Esophagus muscularis mucosa (tissue), 4 donors: Measurements from ENCODE around the gene CD300LG. TPM values are rescaled to one million over a fixed set of nuclear protein-coding genes. Genes with fewer than 3 reads are reported as not detected.

Experiments used
- DNase-seq: peaks from one replicate; pipeline ENCODE4 v3.0.0-alpha.2; 2017; ENCODE audit errors: extremely low spot score
- H3K27ac ChIP-seq, 4 donors: fragments of 200-600 bp; sonication (generic); replicated peaks in 1 of 4; 1 replicate in 3 of 4; 2 replicates in 1 of 4; pipeline ENCODE4 v1.5.1; 2016 to 2019; ENCODE audit warnings: mild to moderate bottlenecking in 1 of 4
- H3K27me3 ChIP-seq, 4 donors: fragments of 200-600 bp; sonication (generic); one replicate each; pipeline versions ENCODE4 v1.5.1 to v1.6.0; 2016 to 2019
- H3K36me3 ChIP-seq, 4 donors: fragments of 200-600 bp; sonication (generic); one replicate each; pipeline ENCODE4 v1.5.1; 2016 to 2019
- H3K4me1 ChIP-seq, 4 donors: fragments of 200-600 bp; sonication (generic); one replicate each; pipeline ENCODE4 v1.5.1; 2016 to 2019
- H3K4me3 ChIP-seq, 4 donors: fragments of 200-600 bp; sonication (generic); 1 replicate in 2 of 4; 2 replicates in 2 of 4; pipeline ENCODE4 v1.5.1; 2016 to 2019; ENCODE audit warnings: mild to moderate bottlenecking in 4 of 4, moderate library complexity in 1 of 4
- H3K9me3 ChIP-seq, 4 donors: fragments of 200-600 bp; sonication (generic); 1 replicate in 3 of 4; 2 replicates in 1 of 4; pipeline ENCODE4 v1.5.1; 2016 to 2019
- CTCF ChIP-seq, 3 experiments: fragments of 200-600 bp in 2 of 3; fragments of 450-650 bp in 1 of 3; sonication (generic) in 2 of 3; IDR thresholded peaks; one replicate each; pipeline ENCODE4 v1.5.1; 2017 to 2019; ENCODE audit warnings: antibody characterized with exemption in 3 of 3, mild to moderate bottlenecking in 2 of 3, moderate library complexity in 1 of 3
- EP300 ChIP-seq: sonication (generic); formaldehyde crosslinking; IDR thresholded peaks from one replicate; pipeline ENCODE4 v1.6.1; 2017; ENCODE audit warnings: antibody characterized with exemption
- POLR2A ChIP-seq: fragments of 450-650 bp; IDR thresholded peaks from one replicate; pipeline ENCODE4 v1.6.1; 2017; ENCODE audit warnings: antibody characterized with exemption, moderate library complexity, mild to moderate bottlenecking, low read depth
- POLR2AphosphoS5 ChIP-seq, 2 donors: sonication (generic); formaldehyde crosslinking; IDR thresholded peaks; one replicate each; pipeline ENCODE4 v1.6.1; 2017; ENCODE audit warnings: antibody characterized with exemption in 2 of 2
- WGBS: methylation state at CpG from one replicate; pipeline ENCODE4 v1.1.5; 2018; 5-methylcytosine and 5-hydroxymethylcytosine counted together
- intact Hi-C: fragments of 100-400 bp; cut with DNase I; formaldehyde crosslinking; loops from one replicate; pipeline ENCODE4 v1.15.1; 2023
- total RNA-seq, 4 donors: library from RNA; depleted of rRNA; stranded (reverse); fragments of >200 nt; gene quantifications; one replicate each; pipeline versions ENCODE4 v1.1.0 to v1.2.1, GENCODE V29; 2016

Gene CD300LG
- total RNA-seq, 4 donors from 2014 or later: 0.83 to 12.0 (median 7.3) TPM

- Histone ChIP-seq H3K9me3 (no peaks in the 10 kb centered on the region), H3K4me1 (peaks cover 9 to 19% (median 10%) of the 10 kb centered on the region in 4 donors), H3K36me3 (peaks cover 0 to 48% (median 26%) of the 10 kb centered on the region in 4 donors), H3K4me3 (no peak overlapping the region), H3K27ac (no peak overlapping the region), H3K27me3 (no peaks in the 10 kb centered on the region)
- no peak for TF ChIP-seq EP300
- no peak for TF ChIP-seq POLR2AphosphoS5 (IDR thresholded peaks at IDR 0.05)
- no peak for TF ChIP-seq POLR2A
- TF ChIP-seq CTCF (IDR thresholded peaks at IDR 0.05): no peak
- no CpG with 5 or more reads among the region's 7 CpGs for WGBS
- intact Hi-C loops: loop anchor here (10.0 kb wide), 1 partner anchor 118 kb away; no protein-coding TSS in a partner anchor
- no peak for DNase-seq
Measured at GRCh38 chr17:43877031-43877430, 30.1 kb downstream of the CD300LG start.

GRCh38 chr17:43877451-43878155 is 30.6 kb downstream of the CD300LG start:
- WGBS: 86% methylated on average over 4 of the region's 10 CpGs

GRCh38 chr17:43878260-43879175 is 31.5 kb downstream of the CD300LG start:
- Histone ChIP-seq H3K36me3 (peaks cover 0 to 60% (median 37%) of the 10 kb centered on the region in 4 donors), H3K4me1 (peaks cover 7 to 9% (median 9%) of the 10 kb centered on the region in 4 donors), H3K27ac (no peak overlapping the region), H3K27me3 (no peaks in the 10 kb centered on the region), H3K9me3 (no peaks in the 10 kb centered on the region), H3K4me3 (no peak overlapping the region)
- TF ChIP-seq CTCF (IDR thresholded peaks at IDR 0.05): peak; percentile 90 to 98 (median 93)
- TF ChIP-seq POLR2AphosphoS5 (IDR thresholded peaks at IDR 0.05): peak in 1 of 2 donors; percentile 39
- TF ChIP-seq EP300: no peak
- no peak for TF ChIP-seq POLR2A
- intact Hi-C loops: loop anchor here (10.0 kb wide), 1 partner anchor 116 kb away; no protein-coding TSS in a partner anchor
- 21% methylated on average over 11 of the region's 13 CpGs for WGBS
- no peak for DNase-seq

More at GRCh38 chr17:43877451-43878155, 30.6 kb downstream of the CD300LG start:
- DNase-seq: no peak
- Histone ChIP-seq H3K9me3 (no peaks in the 10 kb centered on the region), H3K4me1 (peaks cover 9 to 13% (median 9%) of the 10 kb centered on the region in 4 donors), H3K36me3 (peaks cover 0 to 53% (median 32%) of the 10 kb centered on the region in 4 donors), H3K27me3 (no peaks in the 10 kb centered on the region), H3K4me3 (no peak overlapping the region), H3K27ac (no peak overlapping the region)
- no peak for TF ChIP-seq EP300
- TF ChIP-seq POLR2A: no peak
- no peak for TF ChIP-seq CTCF (IDR thresholded peaks at IDR 0.05)
- TF ChIP-seq POLR2AphosphoS5 (IDR thresholded peaks at IDR 0.05): no peak
- intact Hi-C loops: loop anchor here (10.0 kb wide), 1 partner anchor 117 kb away; no protein-coding TSS in a partner anchor

- WGBS: 91% methylated on average over 19 of the region's 20 CpGs
- no peak for DNase-seq
- H3K27me3 ChIP-seq: no peaks in the 10 kb centered on the region
- peaks cover 7 to 9% (median 9%) of the 10 kb centered on the region in 4 donors for H3K4me1 ChIP-seq
- no peaks in the 10 kb centered on the region for H3K9me3 ChIP-seq
- intact Hi-C loops: loop anchor here (10.0 kb wide), 1 partner anchor 115 kb away; no protein-coding TSS in a partner anchor
- no peak for TF ChIP-seq CTCF (IDR thresholded peaks at IDR 0.05)
- no peak for TF ChIP-seq POLR2AphosphoS5 (IDR thresholded peaks at IDR 0.05)
- TF ChIP-seq EP300: no peak
- no peak for TF ChIP-seq POLR2A
- peaks cover 0 to 60% (median 37%) of the 10 kb centered on the region in 4 donors for H3K36me3 ChIP-seq
- H3K4me3 ChIP-seq: no peak overlapping the region
- no peak overlapping the region for H3K27ac ChIP-seq
Measured at GRCh38 chr17:43879723-43880419, 32.9 kb downstream of the CD300LG start.
